Endothelial cell of umbilical vein (primary cell): ENCODE results near the gene OVCH1. TPM values are rescaled to one million over a fixed set of nuclear protein-coding genes. Genes with fewer than 3 reads are reported as not detected.

ENCODE experiments used
- BruUV-seq: library from RNA; stranded (reverse); fragments of 400-500 nt; replicated peaks from 2 replicates; lab custom pipeline; 2021; lab: Mats Ljungman, UMichigan
- CTCF ChIA-PET: fragments of 300-600, 350-600 bp; sonication (Branson Sonifier 250); formaldehyde crosslinking; loops from one replicate; lab custom pipeline; 2021; ENCODE audit warnings: antibody characterized with exemption, inconsistent platforms; lab: Charles Lee
- POLR2A ChIA-PET: fragments of 300-600, 350-600 bp; sonication (Branson Sonifier 250); formaldehyde crosslinking; loops from one replicate; lab custom pipeline; 2021; ENCODE audit warnings: antibody characterized with exemption, inconsistent platforms; lab: Charles Lee
- DNase-seq: peaks from one replicate; pipeline ENCODE4 v3.0.0-alpha.2; 2011; ENCODE audit warnings: low read depth, low spot score
- FAIRE-seq: peaks from 2 replicates; lab custom pipeline; 2011; peaks lifted over from hg19 to GRCh38; lab: Jason Lieb, UNC
- H2AFZ ChIP-seq: 2 replicates; pipeline ENCODE4 v1.6.0; 2012; ENCODE audit warnings: low read depth, low read length, control low read depth, inconsistent platforms
- H3K27ac ChIP-seq: 2 replicates; pipeline ENCODE4 v1.5.1; 2011; ENCODE audit warnings: low read depth, mild to moderate bottlenecking, control low read depth, low read length, moderate library complexity; ENCODE audit not compliant: insufficient read depth
- H3K27me3 ChIP-seq, 2 experiments: 2 replicates each; pipeline versions ENCODE4 v1.6.0 to v1.6.1; 2011; ENCODE audit warnings: low read length in 2 of 2, mixed read lengths in 1 of 2; ENCODE audit not compliant: control insufficient read depth in 2 of 2, insufficient read depth in 2 of 2
- H3K36me3 ChIP-seq, 2 experiments: 2 replicates in 1 of 2; 3 replicates in 1 of 2; pipeline ENCODE4 v1.5.1; 2011; ENCODE audit warnings: low read length in 2 of 2, mild to moderate bottlenecking in 1 of 2, moderate library complexity in 1 of 2; ENCODE audit not compliant: control insufficient read depth in 2 of 2, insufficient read depth in 2 of 2; ENCODE audit errors: extremely low read depth in 1 of 2
- H3K4me1 ChIP-seq: 3 replicates; pipeline ENCODE4 v1.5.1; 2011; ENCODE audit warnings: mild to moderate bottlenecking, low read length; ENCODE audit not compliant: control insufficient read depth, insufficient read depth; ENCODE audit errors: extremely low read depth
- H3K4me2 ChIP-seq: 2 replicates; pipeline ENCODE4 v1.6.1; 2011; ENCODE audit warnings: low read length, control low read depth, mixed read lengths; ENCODE audit not compliant: insufficient read depth
- H3K4me3 ChIP-seq, 3 experiments: fragments of 200-600 bp in 1 of 3; sonication (generic), shearing (Covaris generic) in 1 of 3; replicated peaks in 1 of 3; 2 replicates each; pipeline ENCODE4 v1.5.1; 2011 to 2016; ENCODE audit warnings: control low read depth in 3 of 3, low read length in 3 of 3, mild to moderate bottlenecking in 2 of 3, inconsistent platforms in 1 of 3, low read depth in 1 of 3, moderate library complexity in 1 of 3; ENCODE audit not compliant: insufficient read depth in 1 of 3
- H3K79me2 ChIP-seq: 2 replicates; pipeline ENCODE4 v1.6.0; 2012; ENCODE audit warnings: low read length, inconsistent platforms; ENCODE audit not compliant: control insufficient read depth, insufficient read depth
- H3K9ac ChIP-seq: replicated peaks from 2 replicates; pipeline ENCODE3; 2011; ENCODE audit warnings: low read length, control low read depth; ENCODE audit not compliant: insufficient read depth; ENCODE audit errors: extremely low read depth
- H3K9me1 ChIP-seq: replicated peaks from 3 replicates; pipeline ENCODE4 v1.6.0; 2011; ENCODE audit warnings: mild to moderate bottlenecking, low read length; ENCODE audit not compliant: control insufficient read depth, insufficient read depth; ENCODE audit errors: extremely low read depth
- H3K9me3 ChIP-seq: replicated peaks from 2 replicates; pipeline ENCODE4 v1.5.1; 2012; ENCODE audit warnings: low read length, inconsistent platforms; ENCODE audit not compliant: control insufficient read depth, insufficient read depth
- H4K20me1 ChIP-seq: replicated peaks from 2 replicates; pipeline ENCODE3; 2011; ENCODE audit warnings: mild to moderate bottlenecking, low read length; ENCODE audit not compliant: control insufficient read depth, insufficient read depth; ENCODE audit errors: extremely low read depth
- EZH2 ChIP-seq: IDR thresholded peaks from 2 replicates; pipeline ENCODE4 v1.6.1; 2012; ENCODE audit warnings: borderline replicate concordance, low read depth, mild to moderate bottlenecking, moderate library complexity, low read length, inconsistent platforms; ENCODE audit not compliant: severe bottlenecking
- FOS ChIP-seq: IDR thresholded peaks from 2 replicates; pipeline ENCODE4 v1.6.1; 2011; ENCODE audit warnings: mild to moderate bottlenecking, low read length, moderate library complexity, borderline replicate concordance; ENCODE audit not compliant: insufficient read depth
- GATA2 ChIP-seq: IDR thresholded peaks from 2 replicates; pipeline ENCODE4 v1.7.0; 2011; ENCODE audit warnings: low read depth, mild to moderate bottlenecking, moderate library complexity, mixed read lengths, low read length; ENCODE audit not compliant: insufficient read length, insufficient read depth
- JUN ChIP-seq: IDR thresholded peaks from 2 replicates; pipeline ENCODE4 v1.6.1; 2011; ENCODE audit warnings: borderline replicate concordance, low read depth; ENCODE audit not compliant: insufficient read length, insufficient read depth
- MAX ChIP-seq: IDR thresholded peaks from 2 replicates; pipeline ENCODE4 v1.6.1; 2011; ENCODE audit not compliant: insufficient read depth, insufficient read length
- MYC ChIP-seq: IDR thresholded peaks from one replicate; pipeline ENCODE4 v1.6.1; 2011; ENCODE audit warnings: mild to moderate bottlenecking, low read depth, low read length
- POLR2A ChIP-seq: IDR thresholded peaks from 2 replicates; pipeline ENCODE4 v1.6.1; 2012; ENCODE audit warnings: low read depth, mild to moderate bottlenecking, control low read depth, low read length
- POLR2AphosphoS5 ChIP-seq: IDR thresholded peaks from 2 replicates; pipeline ENCODE4 v1.6.1; 2012; ENCODE audit warnings: low read depth, mild to moderate bottlenecking, control low read depth, low read length, moderate library complexity; ENCODE audit not compliant: insufficient read depth
- dilution Hi-C: fragments of 300-500 bp; cut with MboI; formaldehyde crosslinking; loops from one replicate; pipeline ENCODE4 v1.15.0; 2019; ENCODE audit warnings: low sequenced_read_pairs; ENCODE audit not compliant: extremely low pct_ligation_motif_present
- intact Hi-C: fragments of 100-400 bp; cut with micrococcal nuclease; formaldehyde crosslinking; loops from one replicate; pipeline ENCODE4 v1.10.0; 2022
- polyA plus RNA-seq, 4 experiments: library from polyadenylated mRNA; depleted of rRNA in 3 of 4; stranded (reverse) in 3 of 4; unstranded in 1 of 4; fragments of >200 nt; gene quantifications; 2 replicates each; pipeline versions ENCODE4 v1.2.1 to v1.2.3, GENCODE V29; 2011 to 2012; ENCODE audit warnings: missing spikeins in 1 of 4
- total RNA-seq: library from RNA; stranded (reverse); gene quantifications from 2 replicates; pipeline ENCODE4 v1.2.3, GENCODE V29; 2021
- TF ChIP-seq, protein P1 (sequence below), 2 donors: IDR thresholded peaks; 1 replicate in 1 of 2; 2 replicates in 1 of 2; pipeline ENCODE4 v1.5.1; 2011; ENCODE audit warnings: low read length in 2 of 2, mild to moderate bottlenecking in 2 of 2, moderate library complexity in 2 of 2, control low read depth in 1 of 2, inconsistent platforms in 1 of 2, low read depth in 1 of 2; ENCODE audit not compliant: insufficient read depth in 1 of 2; ENCODE audit errors: extremely low read depth in 1 of 2

OVCH1 gene
- total and polyA plus RNA-seq, 2 donors (not counting 3 experiments of a cell fraction or from before 2014, with no cell fraction given), result 0.01 TPM; not detected in 1

- Histone ChIP-seq H3K9me1 (no peaks in the 10 kb centered on the region), H3K9me3 (no peaks in the 10 kb centered on the region), H4K20me1 (no peaks in the 10 kb centered on the region), H2AFZ (no peak overlapping the region), H3K4me1 (no peaks in the 10 kb centered on the region), H3K4me3 (no peak overlapping the region), H3K27me3 (no peaks in the 10 kb centered on the region), H3K4me2 (no peak overlapping the region), H3K36me3 (no peaks in the 10 kb centered on the region), H3K79me2 (no peaks in the 10 kb centered on the region), H3K9ac (no peak overlapping the region), H3K27ac (no peak overlapping the region)
- DNase-seq (peak; percentile 27), FAIRE-seq (no peak)
- TF ChIP-seq GATA2 (peak; percentile 19), FOS (peak; percentile 53), MAX (no peak), POLR2A (no peak), JUN (peak; percentile 18)
- intact Hi-C loops (no loop called here), dilution Hi-C loops (no loop called here)
- BruUV-seq, result no TSS peak
- CTCF ChIA-PET, result no interaction called here
- POLR2A ChIA-PET, result no interaction called here
These were observed 39.8 kb upstream of the OVCH1 start for GRCh38 chr12:29537298-29537697.

GRCh38 chr12:29534935-29535334, 37.4 kb upstream of the OVCH1 start:
- no peaks in the 10 kb centered on the region for H3K27me3 ChIP-seq
- H3K27ac ChIP-seq, result no peak overlapping the region
- H3K4me3 ChIP-seq, result no peak overlapping the region
- H3K79me2 ChIP-seq, result no peaks in the 10 kb centered on the region
- POLR2A ChIA-PET, result no interaction called here
- no peak overlapping the region for H3K9ac ChIP-seq
- intact Hi-C loops, result no loop called here
- no peak for TF ChIP-seq POLR2AphosphoS5
- no peak for TF ChIP-seq GATA2
- no peak for TF ChIP-seq POLR2A
- no peak for TF ChIP-seq EZH2
- no peak for TF ChIP-seq JUN
- no peak for TF ChIP-seq FOS
- TF ChIP-seq MAX, result no peak
- TF ChIP-seq, protein P1, sequence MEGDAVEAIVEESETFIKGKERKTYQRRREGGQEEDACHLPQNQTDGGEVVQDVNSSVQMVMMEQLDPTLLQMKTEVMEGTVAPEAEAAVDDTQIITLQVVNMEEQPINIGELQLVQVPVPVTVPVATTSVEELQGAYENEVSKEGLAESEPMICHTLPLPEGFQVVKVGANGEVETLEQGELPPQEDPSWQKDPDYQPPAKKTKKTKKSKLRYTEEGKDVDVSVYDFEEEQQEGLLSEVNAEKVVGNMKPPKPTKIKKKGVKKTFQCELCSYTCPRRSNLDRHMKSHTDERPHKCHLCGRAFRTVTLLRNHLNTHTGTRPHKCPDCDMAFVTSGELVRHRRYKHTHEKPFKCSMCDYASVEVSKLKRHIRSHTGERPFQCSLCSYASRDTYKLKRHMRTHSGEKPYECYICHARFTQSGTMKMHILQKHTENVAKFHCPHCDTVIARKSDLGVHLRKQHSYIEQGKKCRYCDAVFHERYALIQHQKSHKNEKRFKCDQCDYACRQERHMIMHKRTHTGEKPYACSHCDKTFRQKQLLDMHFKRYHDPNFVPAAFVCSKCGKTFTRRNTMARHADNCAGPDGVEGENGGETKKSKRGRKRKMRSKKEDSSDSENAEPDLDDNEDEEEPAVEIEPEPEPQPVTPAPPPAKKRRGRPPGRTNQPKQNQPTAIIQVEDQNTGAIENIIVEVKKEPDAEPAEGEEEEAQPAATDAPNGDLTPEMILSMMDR (IDR thresholded peaks at IDR 0.05; ENCODE audit: extremely low read depth in 1 of 2, insufficient read depth in 1 of 2, low read depth in 1 of 2, low read length in 2 of 2), result no peak
- TF ChIP-seq MYC, result no peak
- DNase-seq (no peak), FAIRE-seq (no peak)
- no TSS peak for BruUV-seq
- dilution Hi-C loops, result no loop called here
- no peaks in the 10 kb centered on the region for H4K20me1 ChIP-seq
- H3K36me3 ChIP-seq, result no peaks in the 10 kb centered on the region
- no peaks in the 10 kb centered on the region for H3K9me1 ChIP-seq
- H3K9me3 ChIP-seq, result no peaks in the 10 kb centered on the region
- no peaks in the 10 kb centered on the region for H3K4me1 ChIP-seq
- no peak overlapping the region for H3K4me2 ChIP-seq
- CTCF ChIA-PET, result interaction anchor here (1.1 kb wide), 1 partner anchor 15 kb away, joined by 3 read pairs; no protein-coding TSS in a partner anchor
- H2AFZ ChIP-seq, result no peak overlapping the region
